ENCODE measurements around the gene TIPRL.
"Not testable (repeated sequence)": the region's sequence is repeated elsewhere in the genome, so short reads cannot be mapped to it uniquely, and the experiment has no call there.

Gene TIPRL

GRCh38 chr1:168159979-168160378 lies 18.8 kb upstream of the TIPRL start:
- no peak for DNase-seq

- DNase-seq = no peak
Measured at GRCh38 chr1:168161459-168161858, 17.3 kb upstream of the TIPRL start.

- no peak for DNase-seq
Measured at GRCh38 chr1:168163670-168164069, 15.1 kb upstream of the TIPRL start.

- no peak for DNase-seq
Measured at GRCh38 chr1:168164771-168165170, 14.0 kb upstream of the TIPRL start.

- no peak for DNase-seq
Measured at GRCh38 chr1:168167806-168168205, 11.0 kb upstream of the TIPRL start.

- no peak for DNase-seq
Measured at GRCh38 chr1:168170564-168171508, 7.9 kb upstream of the TIPRL start.

GRCh38 chr1:168172250-168172915 lies 6.4 kb upstream of the TIPRL start:
- no peak for DNase-seq

GRCh38 chr1:168178227-168178637 lies 530 bp upstream of the TIPRL start:
- no peak for DNase-seq

GRCh38 chr1:168179438-168180147 lies 831 bp downstream of the TIPRL start:
- DNase-seq = no peak

GRCh38 chr1:168180148-168180524 lies 1.4 kb downstream of the TIPRL start:
- DNase-seq = no peak

- not testable (repeated sequence) for DNase-seq
Measured at GRCh38 chr1:168181063-168181720, 2.4 kb downstream of the TIPRL start.

GRCh38 chr1:168187177-168187576 lies 8.4 kb downstream of the TIPRL start:
- no peak for DNase-seq

- DNase-seq = no peak
Measured at GRCh38 chr1:168190403-168190802, 11.6 kb downstream of the TIPRL start.

- no peak for DNase-seq
Measured at GRCh38 chr1:168195199-168196135, 16.7 kb downstream of the TIPRL start.

- DNase-seq = no peak
Measured at GRCh38 chr1:168199056-168199455, 20.3 kb downstream of the TIPRL start.

- no peak for DNase-seq
Measured at GRCh38 chr1:168202941-168203654, 24.3 kb downstream of the TIPRL start.

- no peak for DNase-seq
Measured at GRCh38 chr1:168206111-168206510, 27.3 kb downstream of the TIPRL start.

GRCh38 chr1:168207673-168208072 lies 28.9 kb downstream of the TIPRL start:
- DNase-seq = not testable (repeated sequence)

- no peak for DNase-seq
Measured at GRCh38 chr1:168210312-168210711, 31.6 kb downstream of the TIPRL start.

- no peak for DNase-seq
Measured at GRCh38 chr1:168213349-168213748, 34.6 kb downstream of the TIPRL start.

GRCh38 chr1:168216171-168216570 lies 37.4 kb downstream of the TIPRL start:
- DNase-seq = no peak
